Thyroid gland (tissue), 4 donors: ENCODE results near the gene HOXA5. TPM values are rescaled to one million over a fixed set of nuclear protein-coding genes. Genes with fewer than 3 reads are reported as not detected.

Experiments
- DNase-seq, 2 donors: peaks; one replicate each; pipeline ENCODE4 v3.0.0-alpha.2; 2019
- H3K27ac ChIP-seq, 3 donors: fragments of 200-600 bp; sonication (generic); 1 replicate in 2 of 3; 2 replicates in 1 of 3; pipeline ENCODE4 v1.5.1; 2016 to 2019; ENCODE audit warnings: mild to moderate bottlenecking in 1 of 3, moderate library complexity in 1 of 3
- H3K27me3 ChIP-seq: fragments of 200-600 bp; sonication (generic); one replicate; pipeline ENCODE4 v1.5.1; 2019
- H3K36me3 ChIP-seq, 2 donors: fragments of 200-600 bp; sonication (generic); one replicate each; pipeline ENCODE4 v1.5.1; 2016 to 2019
- H3K4me1 ChIP-seq, 2 donors: fragments of 200-600 bp; sonication (generic); one replicate each; pipeline ENCODE4 v1.5.1; 2017 to 2019
- H3K4me3 ChIP-seq, 3 donors: fragments of 200-600 bp; sonication (generic); replicated peaks in 1 of 3; 1 replicate in 2 of 3; 2 replicates in 1 of 3; pipeline ENCODE4 v1.5.1; 2016; ENCODE audit warnings: mild to moderate bottlenecking in 1 of 3
- H3K9me3 ChIP-seq: fragments of 200-600 bp; sonication (generic); one replicate; pipeline ENCODE4 v1.5.1; 2017
- CTCF ChIP-seq, 6 experiments: fragments of 200-600 bp in 3 of 6; fragments of 450-650 bp in 3 of 6; sonication (generic) in 3 of 6; IDR thresholded peaks; one replicate each; pipeline ENCODE4 v1.5.1; 2016 to 2019; ENCODE audit warnings: antibody characterized with exemption in 6 of 6, mild to moderate bottlenecking in 2 of 6, inconsistent platforms in 1 of 6, moderate library complexity in 1 of 6
- POLR2A ChIP-seq, 2 donors: fragments of 450-650 bp; IDR thresholded peaks; one replicate each; pipeline ENCODE4 v1.6.1; 2017; ENCODE audit warnings: antibody characterized with exemption in 2 of 2, mild to moderate bottlenecking in 2 of 2, moderate library complexity in 1 of 2
- WGBS, 2 donors: methylation state at CpG; one replicate each; pipeline ENCODE4 v1.1.5; 2017; 5-methylcytosine and 5-hydroxymethylcytosine counted together
- intact Hi-C: fragments of 100-400 bp; cut with DNase I; formaldehyde crosslinking; loops from one replicate; pipeline ENCODE4 v1.15.1; 2023
- total RNA-seq, 4 donors: library from RNA; depleted of rRNA; stranded (reverse); fragments of >200 nt; gene quantifications; one replicate each; pipeline ENCODE4 v1.2.3, GENCODE V29; 2016

HOXA5 gene
- total RNA-seq, 4 donors from 2014 or later = 2.0 to 4.4 (median 3.3) TPM

GRCh38 chr7:27172315-27172774 is 28.9 kb upstream of the HOXA5 start:
- Histone ChIP-seq H3K27ac (no peak overlapping the region), H3K36me3 (no peaks in the 10 kb centered on the region), H3K27me3 (peaks cover 93% of the 10 kb centered on the region), H3K9me3 (no peaks in the 10 kb centered on the region), H3K4me1 (peaks cover 14 to 30% of the 10 kb centered on the region in 2 donors), H3K4me3 (no peak overlapping the region)
- WGBS, 2 donors = 12 to 18% methylated on average over 10 of the region's 10 CpGs
- intact Hi-C loops = loop anchor here (10.0 kb wide), 1 partner anchor 1088 kb away; no protein-coding TSS in a partner anchor
- no peak for DNase-seq
- TF ChIP-seq CTCF (IDR thresholded peaks at IDR 0.05) = no peak
- TF ChIP-seq POLR2A (IDR thresholded peaks at IDR 0.05) = no peak

GRCh38 chr7:27171637-27172314 is 28.3 kb upstream of the HOXA5 start:
- Histone ChIP-seq H3K36me3 (no peaks in the 10 kb centered on the region), H3K27ac (no peak overlapping the region), H3K9me3 (no peaks in the 10 kb centered on the region), H3K4me3 (no peak overlapping the region), H3K27me3 (peaks cover 97% of the 10 kb centered on the region), H3K4me1 (peaks cover 14 to 30% of the 10 kb centered on the region in 2 donors)
- 9 to 12% methylated on average over 30 of the region's 30 CpGs for WGBS, 2 donors
- no peak for DNase-seq
- intact Hi-C loops = loop anchor here (10.0 kb wide), 1 partner anchor 1087 kb away; no protein-coding TSS in a partner anchor
- TF ChIP-seq POLR2A (IDR thresholded peaks at IDR 0.05) (no peak), CTCF (IDR thresholded peaks at IDR 0.05) (no peak)

- peaks cover 97% of the 10 kb centered on the region for H3K27me3 ChIP-seq
- H3K27ac ChIP-seq = no peak overlapping the region
- H3K36me3 ChIP-seq = no peaks in the 10 kb centered on the region
- DNase-seq = no peak
- WGBS, 2 donors = 9 to 22% methylated on average over 8 of the region's 8 CpGs
- H3K9me3 ChIP-seq = no peaks in the 10 kb centered on the region
- intact Hi-C loops = loop anchor here (10.0 kb wide), 1 partner anchor 1086 kb away; no protein-coding TSS in a partner anchor
- TF ChIP-seq CTCF (IDR thresholded peaks at IDR 0.05) = no peak
- no peak for TF ChIP-seq POLR2A (IDR thresholded peaks at IDR 0.05)
- no peak overlapping the region for H3K4me3 ChIP-seq
- peaks cover 14 to 33% of the 10 kb centered on the region in 2 donors for H3K4me1 ChIP-seq
These were observed 27.8 kb upstream of the HOXA5 start for GRCh38 chr7:27171325-27171636.

GRCh38 chr7:27170426-27171324 is 27.2 kb upstream of the HOXA5 start:
- no peak overlapping the region for H3K4me3 ChIP-seq
- WGBS, 2 donors = 18 to 20% methylated on average over 11 of the region's 11 CpGs
- TF ChIP-seq CTCF (IDR thresholded peaks at IDR 0.05) = no peak
- no peak for TF ChIP-seq POLR2A (IDR thresholded peaks at IDR 0.05)
- no peak for DNase-seq
- H3K4me1 ChIP-seq = peaks cover 14 to 35% of the 10 kb centered on the region in 2 donors
- peaks cover 97% of the 10 kb centered on the region for H3K27me3 ChIP-seq
- H3K9me3 ChIP-seq = no peaks in the 10 kb centered on the region
- no peaks in the 10 kb centered on the region for H3K36me3 ChIP-seq
- intact Hi-C loops = loop anchor here (10.0 kb wide), 1 partner anchor 1086 kb away; no protein-coding TSS in a partner anchor
- no peak overlapping the region for H3K27ac ChIP-seq
